ENCODE data around the gene SLC25A34.
"Not testable (repeated sequence)": the region's sequence is repeated elsewhere in the genome, so short reads cannot be mapped to it uniquely, and the experiment has no call there.

Gene SLC25A34

DNA sequence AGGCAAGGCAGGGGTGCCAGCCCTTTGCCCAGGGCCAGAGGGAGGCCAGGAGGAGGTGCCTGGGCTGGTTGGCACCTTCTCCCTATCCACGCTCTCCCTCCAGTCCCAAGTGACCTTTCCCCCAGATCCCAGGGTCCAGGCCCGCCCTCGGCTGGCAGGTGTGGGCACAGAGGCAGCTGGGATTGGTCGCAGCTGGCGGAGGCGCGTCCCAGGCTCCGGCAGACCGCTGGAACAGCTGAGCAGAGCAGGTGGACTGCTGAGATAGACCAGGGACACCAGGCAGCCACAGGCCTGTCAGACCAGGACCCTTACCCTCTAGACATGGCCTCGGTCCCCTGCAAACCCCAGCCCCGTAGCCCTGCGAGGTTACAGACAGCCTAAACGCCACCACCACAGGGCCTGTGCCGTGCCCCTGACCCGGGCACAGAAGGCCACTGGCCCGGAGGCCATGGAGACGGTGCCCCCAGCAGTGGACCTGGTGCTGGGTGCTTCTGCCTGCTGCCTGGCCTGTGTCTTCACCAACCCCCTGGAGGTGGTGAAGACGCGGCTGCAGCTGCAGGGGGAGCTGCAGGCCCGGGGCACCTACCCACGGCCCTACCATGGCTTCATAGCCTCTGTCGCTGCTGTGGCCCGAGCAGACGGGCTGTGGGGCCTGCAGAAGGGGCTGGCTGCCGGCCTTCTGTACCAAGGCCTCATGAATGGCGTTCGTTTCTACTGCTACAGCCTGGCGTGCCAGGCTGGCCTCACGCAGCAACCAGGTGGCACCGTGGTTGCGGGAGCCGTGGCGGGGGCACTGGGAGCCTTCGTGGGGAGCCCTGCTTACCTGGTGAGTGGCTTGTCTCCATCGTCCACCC is at the start of gene SLC25A34:
SLC25A34 (plus strand) TSS at position 221 of the 854 bp plus-strand sequence; CDS start at position 449, 228 bp downstream.
- no peak for DNase-seq

- DNase-seq, result no peak
Measured at GRCh38 chr1:15687446-15687845, 48.6 kb upstream of the SLC25A34 start.

- DNase-seq, result no peak
Measured at GRCh38 chr1:15690317-15690716, 45.7 kb upstream of the SLC25A34 start.

GRCh38 chr1:15691434-15692032 is 44.5 kb upstream of the SLC25A34 start:
- DNase-seq, result no peak

DNA sequence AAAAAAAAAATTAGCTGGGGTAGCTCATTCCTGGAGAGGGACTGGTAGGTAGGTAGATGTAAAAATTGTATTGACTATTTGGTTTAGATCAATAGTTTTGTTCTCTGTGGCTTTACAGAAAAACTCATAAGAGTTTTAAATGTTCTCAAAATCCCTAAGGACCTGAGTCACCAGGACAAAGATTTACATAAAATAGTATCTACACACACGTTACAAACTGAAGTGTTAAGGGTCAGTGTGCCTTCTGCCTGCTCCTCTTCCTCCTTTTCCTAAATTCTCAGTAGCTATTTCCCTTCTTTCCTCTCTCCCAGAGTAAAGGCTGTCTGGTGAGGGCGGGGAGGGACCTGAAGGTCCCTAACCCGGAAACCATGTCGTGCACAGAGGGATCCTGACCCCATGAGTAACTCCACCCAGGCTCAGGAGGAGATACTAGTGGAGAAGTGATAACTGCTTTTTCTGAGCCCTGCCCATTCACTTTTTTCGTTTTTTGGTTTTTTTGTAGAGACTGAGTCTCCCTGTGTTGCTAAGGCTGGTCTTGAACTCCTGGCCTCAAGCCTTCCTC is 43.9 kb upstream of the SLC25A34 start:
- DNase-seq, result no peak

- DNase-seq, result no peak
Measured at GRCh38 chr1:15693371-15693770, 42.7 kb upstream of the SLC25A34 start.

- DNase-seq, result peak; percentile 46 to 68
Measured at GRCh38 chr1:15696956-15697521, 39.0 kb upstream of the SLC25A34 start.

DNA sequence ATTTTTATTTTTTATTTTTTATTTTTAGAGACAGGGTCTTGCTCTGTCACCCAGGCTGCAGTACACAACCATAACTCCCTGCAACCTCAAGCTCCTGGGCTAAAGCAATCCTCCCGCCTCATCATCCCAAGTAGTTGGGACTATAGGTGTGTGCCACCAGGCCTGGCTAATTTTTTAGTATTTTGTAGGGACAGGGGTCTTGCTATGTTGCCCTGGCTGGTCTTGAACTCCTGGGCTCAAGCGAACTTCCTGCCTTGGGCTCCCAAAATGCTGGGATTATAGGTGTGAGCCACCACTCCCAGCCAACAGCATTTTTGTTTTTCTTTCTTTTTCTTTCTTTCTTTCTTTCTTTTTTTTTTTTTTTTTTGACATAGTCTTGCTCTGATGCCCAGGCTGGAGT is 37.9 kb upstream of the SLC25A34 start:
- DNase-seq, result no peak

DNA sequence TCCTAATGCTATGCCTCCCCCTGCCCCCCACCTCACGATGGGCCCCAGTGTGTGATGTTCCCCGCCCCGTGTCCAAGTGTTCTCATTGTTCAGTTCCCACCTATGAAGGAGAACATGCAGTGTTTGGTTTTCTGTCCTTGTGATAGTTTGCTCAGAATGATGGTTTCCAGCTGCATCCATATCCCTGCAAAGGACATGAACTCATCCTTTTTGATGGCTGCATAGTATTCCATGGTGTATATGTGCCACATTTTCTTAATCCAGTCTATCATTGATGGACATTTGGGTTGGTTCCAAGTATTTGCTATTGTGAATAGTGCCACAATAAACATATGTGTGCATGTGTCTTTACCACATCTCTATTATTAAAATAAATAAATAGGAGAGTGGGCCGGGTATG is 36.7 kb upstream of the SLC25A34 start:
- DNase-seq, result not testable (repeated sequence)

DNA sequence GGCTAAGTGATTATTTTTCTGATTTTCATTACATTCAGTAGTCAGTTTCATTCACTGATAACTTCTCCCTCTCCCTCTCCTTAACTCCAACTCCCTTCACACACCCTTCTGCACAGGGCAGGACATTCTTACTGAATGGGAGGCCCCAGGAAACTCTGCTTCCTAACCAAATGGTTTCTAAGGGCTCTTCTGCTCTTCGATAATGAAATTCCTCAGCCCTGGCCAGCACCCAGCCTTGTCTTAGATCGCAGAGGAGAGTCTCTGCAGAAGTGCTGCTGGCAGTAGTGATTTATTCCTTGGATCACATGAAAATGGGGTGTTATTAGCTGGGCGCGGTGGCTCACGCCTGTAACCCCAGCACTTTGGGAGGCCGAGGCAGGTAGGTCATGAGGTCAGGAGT is 35.5 kb upstream of the SLC25A34 start:
- DNase-seq, result no peak

DNA sequence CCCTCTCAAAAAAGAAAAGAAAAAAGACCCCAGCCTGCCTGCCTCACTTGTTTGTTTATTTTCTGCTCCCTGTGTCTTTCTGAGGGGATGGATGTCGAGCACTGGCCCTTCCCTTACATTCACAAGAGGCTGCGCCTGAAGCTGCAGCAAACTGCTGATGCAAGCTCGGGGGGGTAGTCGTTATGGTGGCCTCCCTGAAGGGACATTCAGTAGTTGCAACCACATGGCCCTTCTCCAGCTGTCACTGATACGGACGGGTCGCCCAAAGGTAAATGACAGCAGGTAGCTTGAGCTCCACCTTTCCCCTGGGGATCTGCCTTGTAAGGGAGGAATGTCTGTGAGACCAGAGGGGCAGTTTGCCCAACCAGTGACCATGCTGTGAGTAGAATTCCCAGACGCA is 34.3 kb upstream of the SLC25A34 start:
- no peak for DNase-seq

GRCh38 chr1:15702722-15703550 is 33.1 kb upstream of the SLC25A34 start:
- no peak for DNase-seq

DNA sequence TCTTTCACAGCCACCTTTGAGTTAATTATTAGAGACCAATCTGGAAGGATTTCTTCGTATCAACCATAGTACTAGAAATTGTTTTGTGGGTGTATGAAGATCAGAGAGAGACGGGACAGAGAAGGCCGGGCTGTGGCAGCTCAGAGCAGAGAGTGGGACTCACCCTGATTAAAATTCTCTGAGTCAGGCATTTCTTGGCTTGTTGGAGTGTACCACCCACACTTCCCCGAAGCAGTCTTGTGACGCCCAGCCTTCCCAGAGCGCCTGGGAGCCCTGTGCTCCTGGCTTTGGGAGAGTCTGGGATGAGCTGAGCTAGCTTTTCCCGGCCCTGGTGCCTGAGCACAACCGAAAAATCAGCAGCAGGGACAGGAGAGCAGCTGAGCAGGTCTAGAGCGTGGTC is 32.5 kb upstream of the SLC25A34 start:
- no peak for DNase-seq

GRCh38 chr1:15704526-15705183 is 31.4 kb upstream of the SLC25A34 start:
- DNase-seq, result no peak

GRCh38 chr1:15705184-15705566 is 30.9 kb upstream of the SLC25A34 start:
- no peak for DNase-seq

GRCh38 chr1:15706751-15707150 is 29.3 kb upstream of the SLC25A34 start:
- DNase-seq, result no peak

DNA sequence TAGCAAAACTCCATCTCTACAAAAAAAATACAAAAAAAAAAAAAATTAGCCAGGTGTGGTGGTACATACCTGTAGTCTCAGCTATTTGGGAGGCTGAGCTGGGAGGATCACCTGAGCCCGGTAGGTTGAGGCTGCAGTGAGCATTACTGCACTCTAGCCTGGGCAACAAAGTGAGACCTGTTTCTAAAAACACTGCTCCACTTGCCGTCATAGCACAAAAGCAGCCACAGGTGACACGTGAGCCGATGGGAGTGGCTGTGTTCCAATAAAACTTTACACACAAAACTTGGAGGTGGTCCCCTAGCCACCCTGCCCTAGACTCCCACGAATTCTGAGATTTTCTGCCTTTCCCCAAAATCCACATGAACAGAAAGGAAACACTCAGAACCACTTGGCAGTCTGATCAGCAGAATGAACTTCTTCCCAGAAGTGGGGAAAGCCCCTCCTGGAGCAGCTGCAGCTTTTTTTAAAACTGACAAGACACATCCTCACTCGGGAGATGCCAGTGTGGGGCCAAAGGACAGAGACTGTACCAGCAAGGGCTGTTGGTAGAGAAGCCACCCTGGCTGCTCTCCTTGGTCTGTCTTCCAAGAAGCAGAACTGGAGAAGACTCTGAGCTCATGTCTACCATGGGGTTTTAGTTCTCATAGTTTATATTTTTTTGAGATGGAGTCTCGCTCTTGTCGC is 28.7 kb upstream of the SLC25A34 start:
- DNase-seq, result no peak

DNA sequence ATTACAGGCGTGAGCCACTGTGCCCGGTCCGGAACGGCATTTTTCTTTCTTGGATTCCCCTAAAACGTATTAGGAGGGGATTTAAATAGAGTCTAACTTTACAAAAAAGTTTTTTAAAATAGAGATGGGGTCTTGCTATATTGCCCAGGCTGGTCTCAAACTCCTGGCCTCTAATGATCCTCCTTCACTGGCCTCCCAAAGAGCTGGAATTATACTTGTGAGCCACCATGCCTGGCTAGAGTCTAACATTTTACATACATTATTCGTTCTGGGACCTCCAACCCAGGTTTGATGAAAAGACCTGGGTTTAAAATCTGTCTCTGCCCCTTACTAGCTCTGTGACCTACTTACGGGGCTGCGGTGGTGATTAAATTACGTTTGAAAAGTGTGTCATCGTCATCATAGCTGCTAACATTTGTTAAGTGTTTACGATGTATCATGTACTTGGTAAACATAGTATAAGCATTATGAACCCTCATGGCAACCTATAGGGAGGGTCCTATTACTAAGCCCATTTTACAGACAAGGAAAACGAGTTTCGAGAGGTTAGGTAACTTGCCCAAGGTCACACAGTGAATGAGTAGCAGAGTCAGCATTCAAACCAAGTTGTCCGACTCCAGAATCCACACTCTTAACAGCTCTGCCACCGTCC is 27.4 kb upstream of the SLC25A34 start:
- no peak for DNase-seq

- no peak for DNase-seq
Measured at GRCh38 chr1:15709226-15709625, 26.8 kb upstream of the SLC25A34 start.

DNA sequence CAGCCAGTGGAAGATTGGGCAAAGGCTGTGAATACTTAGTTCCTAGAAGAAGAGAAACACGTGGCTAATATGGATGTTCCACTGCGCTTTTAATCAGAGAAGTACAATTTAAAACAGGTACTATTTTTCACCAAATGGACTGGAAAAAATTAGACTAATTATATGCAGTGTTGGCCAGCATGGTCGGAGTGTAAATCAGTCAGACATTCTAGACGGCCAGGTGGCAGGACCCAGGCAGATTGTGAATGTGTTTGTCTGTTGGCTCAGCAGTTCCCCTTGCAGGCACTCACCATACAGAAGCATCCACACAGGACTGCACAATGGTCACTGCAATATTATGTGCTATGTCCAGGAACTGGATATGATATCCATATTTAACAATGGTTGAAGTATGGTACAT is 23.9 kb upstream of the SLC25A34 start:
- no peak for DNase-seq
